IPS DF 4.7 (cell line): ENCODE results near the gene ATP8B2.
"Not testable (repeated sequence)": the region's sequence is repeated elsewhere in the genome, so short reads cannot be mapped to it uniquely, and the experiment has no call there.

Experiments used
- DNase-seq: peaks from one replicate; pipeline ENCODE4 v3.0.0-alpha.2; 2013; ENCODE audit warnings: low spot score; ENCODE audit errors: extremely low read depth

The ATP8B2 gene

DNA sequence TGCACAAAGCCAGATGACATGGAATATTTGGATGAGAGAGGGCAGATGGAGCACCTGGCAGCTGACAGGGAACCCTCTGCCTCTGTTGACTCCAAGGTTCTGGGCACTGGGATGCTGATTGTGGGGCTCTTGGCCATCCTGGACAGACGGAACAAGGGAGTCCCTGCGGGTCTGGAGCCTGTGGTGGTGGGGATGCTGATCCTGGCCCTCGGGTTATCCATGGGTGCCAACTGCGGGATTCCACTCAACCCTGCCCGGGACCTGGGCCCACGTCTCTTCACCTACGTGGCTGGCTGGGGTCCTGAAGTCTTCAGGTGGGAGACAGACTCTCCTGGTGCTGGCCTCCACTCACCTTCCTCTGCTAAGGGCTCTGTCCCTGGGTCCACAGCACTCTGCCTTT, 1.8 kb upstream of the ATP8B2 start:
- DNase-seq = no peak

DNA sequence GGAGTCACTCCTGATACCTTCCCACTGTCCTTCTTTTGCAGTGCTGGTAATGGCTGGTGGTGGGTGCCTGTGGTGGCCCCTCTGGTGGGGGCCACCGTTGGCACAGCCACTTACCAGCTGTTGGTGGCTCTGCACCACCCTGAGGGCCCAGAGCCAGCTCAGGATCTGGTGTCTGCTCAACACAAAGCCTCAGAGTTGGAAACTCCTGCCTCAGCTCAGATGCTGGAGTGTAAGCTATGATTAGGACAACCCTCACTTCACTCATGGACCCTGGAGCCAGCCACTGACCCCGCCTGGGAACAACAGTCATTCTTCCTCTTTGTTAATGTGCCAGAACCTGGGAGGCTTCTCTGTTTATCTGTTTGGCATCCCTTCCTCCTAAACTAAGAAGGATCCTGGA, 1.1 kb upstream of the ATP8B2 start:
- DNase-seq = no peak

DNA sequence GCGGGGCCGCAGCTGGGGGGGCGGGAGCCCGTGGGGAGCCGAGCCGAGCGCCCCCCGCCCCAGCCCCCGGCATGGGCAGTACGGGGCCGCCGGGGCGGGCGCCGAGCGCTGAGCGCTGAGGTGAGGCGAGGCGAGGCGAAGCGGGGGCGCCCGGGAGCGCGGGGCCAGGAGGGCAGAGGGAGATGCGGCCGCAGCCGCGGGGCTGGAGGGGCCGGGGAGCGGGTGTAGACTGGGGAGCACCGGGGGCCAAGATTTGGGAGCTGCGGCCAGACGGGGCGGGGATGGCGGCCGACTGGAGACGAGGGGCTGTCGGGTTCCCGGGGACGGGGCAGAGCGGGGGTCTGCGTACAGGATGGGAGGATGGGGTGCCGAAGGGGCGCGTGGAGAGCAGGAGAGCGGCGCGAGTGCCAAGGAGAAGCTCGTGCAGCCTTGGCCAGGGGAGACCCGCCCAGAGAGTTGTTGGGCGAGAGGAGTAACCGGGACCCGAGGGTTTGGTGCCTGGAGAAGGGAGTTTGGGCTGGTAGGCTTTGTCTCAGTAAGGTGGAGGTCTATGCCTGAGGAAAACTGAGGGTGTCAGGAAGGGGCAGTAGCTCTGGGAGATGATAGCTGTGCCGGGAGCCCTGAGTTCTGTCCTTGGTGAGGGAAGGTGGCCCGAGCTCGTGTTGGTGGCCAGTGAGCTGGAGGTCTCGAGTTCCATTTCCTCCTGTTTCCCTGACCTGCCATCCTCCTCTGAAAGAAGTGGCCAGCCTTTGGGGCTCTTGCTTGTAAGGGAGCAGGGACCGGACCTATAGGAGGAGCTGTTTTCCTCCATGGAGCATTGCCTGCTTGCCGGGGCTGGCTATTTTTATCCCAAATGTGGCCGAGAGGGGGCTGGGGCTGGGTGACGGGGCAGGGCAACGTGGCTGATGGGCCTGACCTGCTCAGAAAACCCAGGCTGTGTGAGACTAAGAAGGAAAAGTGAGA, 539 bp downstream of the ATP8B2 start:
- DNase-seq = no peak

DNA sequence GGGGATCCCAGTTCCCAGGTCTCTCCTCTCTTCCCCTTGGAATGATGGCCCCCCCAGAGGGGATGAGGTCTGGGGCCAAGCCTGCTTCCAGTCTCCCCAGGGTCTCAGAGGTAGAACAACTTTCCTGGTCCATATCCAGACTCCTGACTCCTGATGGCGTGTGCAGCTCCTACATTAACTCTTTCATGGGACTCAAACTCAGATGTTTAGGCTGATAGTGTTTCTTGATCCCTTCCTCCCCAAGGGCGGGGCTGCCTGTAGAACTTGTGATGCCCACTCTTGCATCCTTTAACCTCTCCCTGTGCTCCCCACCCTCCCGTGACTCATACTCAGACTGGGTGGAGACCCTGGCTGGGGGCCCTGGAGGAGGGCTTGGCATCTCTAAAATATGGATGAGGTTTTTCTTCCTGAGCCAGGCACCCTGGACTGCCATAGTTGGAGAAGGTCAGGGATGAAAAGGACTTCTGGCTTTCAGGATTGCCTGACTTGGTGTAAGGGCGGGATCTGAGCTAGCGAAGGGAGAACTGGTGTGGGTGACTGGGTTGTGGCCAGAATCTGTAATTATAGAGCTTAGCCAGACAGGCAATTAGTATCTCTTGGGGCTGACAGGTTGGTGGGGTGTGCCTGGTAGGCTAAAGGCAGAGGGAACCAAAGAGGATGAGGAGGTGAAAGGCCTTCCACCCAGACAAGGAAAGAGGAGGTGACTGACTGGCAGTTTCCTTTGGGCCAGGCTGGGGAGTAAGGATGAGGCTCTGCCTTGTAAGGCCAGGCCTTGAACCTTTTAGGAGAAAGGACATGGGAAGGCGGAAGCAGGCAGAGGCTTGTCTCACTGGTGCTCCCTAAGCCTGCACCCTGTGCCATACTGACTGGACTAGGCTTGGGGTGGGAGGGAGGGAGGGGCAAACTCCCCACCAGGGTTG, 1.5 kb downstream of the ATP8B2 start:
- DNase-seq = no peak

DNA sequence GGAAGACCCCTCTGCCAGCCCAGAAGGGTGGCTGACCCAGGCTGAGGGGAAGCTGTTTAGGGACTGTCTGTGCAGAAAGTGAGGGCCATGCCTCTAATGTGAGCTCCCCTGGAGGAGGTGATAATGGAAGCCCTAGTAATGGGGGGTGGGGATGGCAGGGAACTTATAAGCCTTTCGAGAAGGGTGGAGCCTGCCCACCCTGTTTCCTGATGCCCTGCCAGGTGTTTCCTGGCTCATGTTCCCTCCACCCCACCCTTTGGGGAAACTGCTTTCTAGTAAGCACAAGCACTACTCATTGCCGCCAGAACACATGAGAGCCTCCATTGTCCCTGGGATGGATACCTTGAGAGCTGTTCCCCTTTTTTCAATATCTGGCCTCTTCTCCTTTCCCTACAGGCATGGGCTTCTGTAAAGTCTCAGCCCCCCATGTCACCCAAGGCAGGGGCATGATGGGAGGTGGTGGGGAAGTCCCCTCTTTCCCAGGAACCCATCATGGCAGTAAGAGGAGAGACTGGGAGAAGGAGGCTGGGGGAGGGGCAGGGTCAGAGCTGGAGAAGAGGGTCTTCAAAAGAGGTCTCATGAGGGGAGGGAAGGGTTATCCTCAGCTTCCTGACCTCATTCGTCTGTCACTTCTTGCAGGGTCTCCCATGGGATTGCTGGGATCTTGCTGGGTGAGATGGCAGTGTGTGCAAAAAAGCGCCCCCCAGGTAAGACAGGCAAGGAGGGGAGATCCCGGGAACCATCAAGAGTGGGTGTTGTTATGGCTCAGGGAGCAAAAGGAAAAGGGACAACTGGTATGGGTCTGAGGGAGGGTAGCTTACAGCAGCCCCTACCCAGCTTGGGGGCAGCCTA, 2.4 kb downstream of the ATP8B2 start:
- no peak for DNase-seq

DNA sequence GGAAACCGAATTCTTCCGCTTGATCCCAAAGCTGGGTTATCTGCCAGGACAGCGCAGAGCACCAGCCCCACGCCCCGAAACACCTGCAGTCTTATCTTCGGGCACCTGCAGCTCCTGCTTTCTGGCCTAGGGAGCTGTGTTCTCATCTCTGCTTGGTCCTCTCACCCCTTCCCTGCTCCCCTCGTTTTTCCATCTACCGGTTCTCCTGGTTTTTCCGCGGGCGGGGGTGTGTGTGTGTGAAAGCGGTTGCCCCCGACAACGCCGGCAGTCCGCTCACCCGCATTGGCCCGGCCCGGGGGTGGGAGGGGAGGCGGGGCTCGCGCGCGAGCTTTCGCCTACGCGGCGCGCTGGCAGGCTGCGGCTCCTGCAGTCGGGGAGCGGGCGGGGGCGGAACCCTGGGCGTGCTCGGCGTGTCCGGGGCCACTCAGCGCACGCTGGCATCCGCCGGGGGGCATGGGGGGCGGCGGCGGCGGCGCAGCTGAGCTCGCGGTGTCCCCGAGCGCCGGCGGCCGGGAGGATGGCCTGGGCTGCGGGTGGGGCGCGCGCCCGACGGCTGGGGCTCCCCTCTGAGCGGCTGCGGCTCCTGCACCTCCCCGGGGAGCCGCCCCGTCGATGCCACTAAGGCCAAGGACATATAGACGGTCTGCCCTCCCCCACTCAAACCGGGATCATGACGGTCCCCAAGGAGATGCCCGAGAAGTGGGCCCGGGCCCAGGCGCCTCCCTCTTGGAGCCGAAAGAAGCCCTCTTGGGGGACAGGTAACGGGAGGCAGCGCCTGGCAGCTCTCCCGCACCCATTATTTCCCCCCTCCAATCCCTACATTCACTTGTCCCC, 3.2 kb downstream of the ATP8B2 start:
- no peak for DNase-seq

DNA sequence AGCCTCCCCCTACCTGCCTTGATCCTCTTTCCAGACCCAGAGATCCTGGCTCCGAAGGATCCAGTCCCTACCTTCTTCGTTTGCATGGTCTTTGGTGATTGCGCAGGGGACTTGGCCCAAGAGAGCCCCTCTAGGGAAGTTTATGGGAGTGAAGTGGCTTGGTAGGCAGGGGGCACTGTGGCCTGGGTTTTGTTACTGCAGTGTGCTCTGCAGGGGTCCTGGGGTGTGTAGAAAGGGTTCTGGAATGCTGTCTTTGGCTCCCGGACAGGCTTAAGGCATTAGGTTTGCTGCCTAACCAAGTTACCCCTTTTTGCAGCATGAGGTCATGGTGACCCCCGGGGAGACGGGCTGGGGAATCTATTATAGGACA, 3.8 kb downstream of the ATP8B2 start:
- DNase-seq = no peak

DNA sequence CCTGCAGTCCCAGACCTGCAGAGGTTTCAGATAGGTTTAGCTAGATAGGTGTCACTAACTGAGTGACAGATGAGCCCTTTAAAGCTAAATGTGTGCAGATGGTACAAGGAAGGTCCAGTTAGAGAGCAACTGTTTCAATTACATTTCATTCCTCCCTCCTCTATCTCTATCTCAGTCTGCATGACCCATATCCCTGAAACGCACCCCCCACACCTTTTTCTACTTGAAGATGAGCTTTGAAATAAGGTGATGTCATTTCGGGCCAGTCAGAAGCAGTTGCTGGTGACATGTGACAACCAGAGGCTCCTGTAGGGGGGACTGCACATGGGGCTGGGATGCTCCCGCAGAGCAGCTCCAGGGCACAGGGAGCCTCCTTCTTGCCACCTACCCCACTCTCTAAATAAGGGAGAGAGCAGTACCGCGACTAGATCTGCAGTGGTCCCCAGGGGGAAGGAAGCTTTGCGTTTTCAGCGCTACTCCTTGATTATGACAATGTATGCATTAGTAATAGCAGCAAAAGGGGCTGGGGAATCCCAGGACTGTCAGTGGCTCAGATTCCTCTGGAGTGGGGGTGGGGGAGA, 4.3 kb downstream of the ATP8B2 start:
- DNase-seq = no peak

DNA sequence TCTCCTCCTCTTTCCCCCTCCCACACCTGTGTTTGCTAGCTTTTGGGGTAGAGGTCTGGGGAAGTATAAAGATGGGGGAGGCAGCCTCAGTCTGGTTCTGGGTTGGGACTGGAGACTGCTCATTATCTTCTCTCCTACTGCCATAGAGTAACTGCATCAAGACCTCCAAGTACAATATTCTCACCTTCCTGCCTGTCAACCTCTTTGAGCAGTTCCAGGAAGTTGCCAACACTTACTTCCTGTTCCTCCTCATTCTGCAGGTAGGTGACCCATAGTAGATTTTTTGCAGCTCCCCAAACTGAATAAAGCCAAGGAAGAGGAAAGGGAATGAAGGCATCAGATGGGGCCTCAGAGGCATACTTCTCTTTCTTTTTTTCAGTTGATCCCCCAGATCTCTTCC, 5.3 kb downstream of the ATP8B2 start:
- DNase-seq = no peak

DNA sequence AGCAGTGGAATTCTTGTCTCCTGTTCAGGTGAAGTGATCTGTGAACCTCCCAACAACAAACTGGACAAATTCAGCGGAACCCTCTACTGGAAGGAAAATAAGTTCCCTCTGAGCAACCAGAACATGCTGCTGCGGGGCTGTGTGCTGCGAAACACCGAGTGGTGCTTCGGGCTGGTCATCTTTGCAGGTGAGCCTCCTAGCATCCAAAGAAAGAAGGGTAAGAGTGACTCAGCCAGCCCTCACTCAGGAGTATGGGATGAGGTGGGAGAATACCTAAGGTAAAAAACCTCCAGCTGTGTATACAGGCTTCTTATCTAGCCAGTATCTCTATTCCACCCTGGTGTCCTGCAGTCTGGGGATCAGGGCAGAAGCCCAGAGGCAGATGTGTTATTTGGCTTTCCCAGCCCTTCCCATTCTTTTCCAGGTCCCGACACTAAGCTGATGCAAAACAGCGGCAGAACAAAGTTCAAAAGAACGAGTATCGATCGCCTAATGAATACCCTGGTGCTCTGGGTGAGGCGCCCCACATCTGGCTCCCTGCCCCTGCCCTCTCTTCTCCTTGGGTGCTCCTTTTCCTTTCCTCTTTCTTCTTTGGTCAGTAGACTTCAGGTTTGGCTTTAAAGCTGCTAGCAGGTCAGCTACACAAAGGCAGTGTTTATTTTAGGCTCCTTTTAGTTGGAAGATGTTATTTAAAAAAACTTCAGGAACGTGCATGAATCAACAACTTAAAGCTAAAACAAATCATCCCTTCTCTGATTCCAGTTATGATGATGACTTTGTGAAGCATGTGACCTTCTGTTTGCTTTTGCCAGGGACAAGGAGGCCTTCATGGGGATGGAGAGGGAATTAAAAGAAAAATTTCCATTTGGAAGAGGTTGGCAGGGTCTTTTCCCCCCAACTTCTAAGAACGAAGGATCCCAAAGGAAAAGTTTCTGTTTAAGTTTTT, 9.0 kb downstream of the ATP8B2 start:
- no peak for DNase-seq

DNA sequence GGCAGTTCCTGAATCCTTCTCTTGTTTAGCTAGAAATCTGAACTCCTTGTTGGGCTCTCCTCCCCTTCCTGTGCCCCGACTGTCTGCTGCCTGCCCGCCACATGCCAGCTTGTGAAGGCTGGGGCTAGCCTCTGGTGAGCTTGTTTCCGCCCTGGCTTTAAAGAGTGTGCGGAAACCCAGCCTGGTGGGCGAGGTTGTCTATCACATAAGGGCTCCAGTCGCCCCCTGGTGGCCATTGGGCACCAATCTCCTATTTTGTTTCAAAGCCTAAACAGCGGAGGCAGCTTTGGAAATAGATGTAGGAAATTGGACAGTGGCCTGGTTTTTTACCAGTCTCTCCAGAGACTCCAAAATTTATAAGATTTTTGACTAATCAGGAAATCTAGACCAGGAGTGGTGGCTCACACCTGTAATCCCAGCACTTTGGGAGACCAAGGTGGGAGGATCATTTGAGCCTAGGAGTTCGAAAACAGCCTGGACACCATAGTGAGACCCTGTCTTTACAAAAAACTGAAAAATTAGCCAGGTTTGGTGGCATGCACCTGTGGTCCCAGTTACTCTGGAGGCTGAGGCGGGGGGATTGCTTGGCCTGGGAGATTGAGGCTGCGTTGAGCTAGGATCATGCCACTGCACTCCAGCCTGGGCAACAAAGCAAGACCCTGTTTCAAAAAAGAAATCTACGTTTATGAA, 9.8 kb downstream of the ATP8B2 start:
- DNase-seq = peak; percentile 56

DNA sequence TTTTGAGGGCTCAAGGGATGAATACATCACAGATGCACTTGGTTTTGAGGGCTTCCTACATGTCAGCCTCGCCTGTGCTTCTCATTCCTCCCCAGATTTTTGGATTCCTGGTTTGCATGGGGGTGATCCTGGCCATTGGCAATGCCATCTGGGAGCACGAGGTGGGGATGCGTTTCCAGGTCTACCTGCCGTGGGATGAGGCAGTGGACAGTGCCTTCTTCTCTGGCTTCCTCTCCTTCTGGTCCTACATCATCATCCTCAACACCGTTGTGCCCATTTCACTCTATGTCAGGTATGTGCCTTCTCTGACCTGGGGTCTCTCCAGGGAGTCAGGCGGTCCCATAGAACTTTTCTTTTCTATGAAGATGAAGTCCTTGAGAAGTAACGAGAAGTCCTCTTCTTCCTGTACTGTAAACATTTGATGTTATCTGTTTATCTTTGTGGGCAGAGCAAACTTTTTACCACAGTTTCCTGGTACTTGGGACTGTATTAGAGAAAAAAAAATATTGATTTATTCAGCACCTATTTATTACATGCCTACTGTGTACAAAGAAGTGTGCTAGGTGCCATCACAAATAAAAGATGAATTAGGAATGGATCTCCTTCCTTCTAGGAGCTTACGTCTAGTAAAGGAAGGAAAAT, 12.0 kb downstream of the ATP8B2 start:
- no peak for DNase-seq

DNA sequence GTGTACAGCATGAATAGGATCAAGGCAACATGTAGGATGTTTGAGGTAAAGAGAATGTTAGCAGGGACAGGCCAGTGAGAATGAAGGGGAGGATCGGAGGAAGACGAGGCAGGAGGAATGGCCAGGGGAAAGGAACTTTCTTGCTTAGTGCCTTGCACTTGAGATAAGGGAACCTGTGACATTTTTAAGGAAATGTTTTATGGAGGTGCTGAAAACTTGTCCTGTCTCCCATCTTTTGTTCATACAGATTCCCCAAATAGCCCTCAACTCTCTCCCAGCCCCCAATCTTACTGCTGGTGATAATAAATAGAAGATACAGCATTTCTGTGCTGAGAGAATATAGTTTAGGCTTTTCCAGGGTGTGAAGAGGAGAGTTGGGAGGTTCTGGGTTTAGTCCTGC, 13.6 kb downstream of the ATP8B2 start:
- no peak for DNase-seq

DNA sequence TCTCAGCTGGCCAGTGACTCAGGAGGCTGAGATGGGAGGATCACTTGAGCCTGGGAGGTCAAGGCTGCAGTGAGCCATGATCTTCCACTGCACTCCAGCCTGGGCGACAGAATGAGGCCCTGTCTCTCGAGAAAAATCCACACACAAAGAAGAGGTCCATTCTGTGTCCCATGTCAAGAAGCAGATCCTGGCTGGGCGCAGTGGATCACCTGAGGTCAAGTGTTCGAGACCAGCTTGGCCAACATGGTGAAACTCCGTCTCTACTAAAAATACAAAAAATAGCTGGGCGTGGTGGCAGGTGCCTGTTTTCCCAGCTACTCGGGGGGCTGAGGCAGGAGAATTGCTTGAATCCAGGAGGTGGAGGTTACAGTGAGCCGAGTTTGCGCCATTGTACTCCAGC, 16.0 kb downstream of the ATP8B2 start:
- not testable (repeated sequence) for DNase-seq

DNA sequence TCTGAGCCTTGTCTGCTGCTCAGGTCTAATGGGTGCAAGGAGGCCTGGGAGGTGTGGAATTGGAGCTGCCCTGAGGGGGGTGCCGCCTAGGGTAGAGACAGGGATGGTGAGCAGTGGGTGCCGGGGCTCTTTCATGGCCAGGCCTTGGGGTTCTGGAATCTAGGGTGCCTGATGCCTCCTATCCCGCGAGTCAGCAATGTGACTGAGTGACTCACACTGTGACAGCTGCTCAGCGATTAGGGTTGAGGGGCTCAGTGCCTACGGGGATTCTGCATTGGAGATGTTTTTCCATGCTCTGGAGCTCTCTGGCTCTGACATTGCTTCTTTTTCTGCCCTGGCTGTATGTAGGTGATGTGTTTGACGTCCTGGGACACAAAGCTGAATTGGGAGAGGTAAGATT, 16.8 kb downstream of the ATP8B2 start:
- no peak for DNase-seq

DNA sequence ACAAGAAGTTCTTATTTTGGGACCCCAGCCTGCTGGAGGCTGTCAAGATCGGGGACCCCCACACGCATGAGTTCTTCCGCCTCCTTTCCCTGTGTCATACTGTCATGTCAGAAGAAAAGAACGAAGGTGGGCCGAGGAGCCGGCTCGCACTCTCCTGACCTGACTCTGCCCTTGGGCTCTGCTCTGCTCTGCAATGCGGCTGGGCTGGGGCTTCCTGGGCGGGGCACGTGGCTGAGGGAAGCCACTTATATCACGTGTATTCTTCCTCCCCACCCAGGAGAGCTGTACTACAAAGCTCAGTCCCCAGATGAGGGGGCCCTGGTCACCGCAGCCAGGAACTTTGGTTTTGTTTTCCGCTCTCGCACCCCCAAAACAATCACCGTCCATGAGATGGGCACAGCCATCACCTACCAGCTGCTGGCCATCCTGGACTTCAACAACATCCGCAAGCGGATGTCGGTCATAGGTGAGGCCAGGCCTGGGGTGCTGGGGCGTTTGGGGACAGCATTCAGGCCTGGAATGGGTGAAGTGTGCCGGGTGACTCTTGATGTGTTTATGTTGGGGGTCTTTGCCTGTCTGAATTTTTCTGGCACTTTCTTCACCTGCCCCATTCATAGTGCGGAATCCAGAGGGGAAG, 17.6 kb downstream of the ATP8B2 start:
- DNase-seq = no peak
